Erythroblast (primary cell): Measurements from ENCODE around the gene MASTL.

Experiments used
- GATA1 ChIP-seq: IDR thresholded peaks from 2 replicates; pipeline ENCODE4 v1.6.1; 2011; ENCODE audit warnings: low read depth, mild to moderate bottlenecking, control low read depth, low read length, moderate library complexity
- POLR2A ChIP-seq: IDR thresholded peaks from 2 replicates; pipeline ENCODE4 v1.6.1; 2011; ENCODE audit warnings: mild to moderate bottlenecking, low read length

DNA sequence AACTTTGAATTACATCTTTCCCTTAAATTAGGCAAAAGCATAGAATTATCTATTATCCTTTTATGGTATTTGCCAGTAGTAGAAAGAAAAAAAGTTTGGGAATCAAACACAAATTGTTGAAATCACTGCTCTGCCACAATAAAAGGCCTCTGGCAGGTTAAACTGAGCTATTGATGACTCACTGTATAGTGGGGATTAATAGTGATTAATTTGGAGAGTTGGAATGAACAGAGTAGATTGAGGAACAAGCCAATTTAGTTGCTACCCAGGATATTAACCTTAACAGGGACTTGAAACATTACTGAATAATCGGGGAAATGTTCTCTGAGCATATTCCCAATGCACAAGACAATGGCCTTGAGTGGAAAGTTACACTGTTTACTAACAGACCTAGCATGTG, 33.1 kb downstream of the MASTL start:
- TF ChIP-seq POLR2A = no peak
- TF ChIP-seq GATA1 = no peak
